22Rv1 (cell line): ENCODE data around the gene GAB2.

Experiments used
- H3K27ac ChIP-seq: fragments of 450-650 bp; 2 replicates; pipeline ENCODE4 v1.5.1; 2017
- ZFX ChIP-seq: fragments of 450-650 bp; IDR thresholded peaks from 2 replicates; pipeline ENCODE4 v1.6.1; 2017; ENCODE audit warnings: antibody characterized with exemption, borderline replicate concordance
- TF ChIP-seq, protein P1 (sequence below): fragments of 450-650 bp; IDR thresholded peaks from 2 replicates; pipeline ENCODE4 v1.5.1; 2017; ENCODE audit warnings: mild to moderate bottlenecking

Gene GAB2

DNA sequence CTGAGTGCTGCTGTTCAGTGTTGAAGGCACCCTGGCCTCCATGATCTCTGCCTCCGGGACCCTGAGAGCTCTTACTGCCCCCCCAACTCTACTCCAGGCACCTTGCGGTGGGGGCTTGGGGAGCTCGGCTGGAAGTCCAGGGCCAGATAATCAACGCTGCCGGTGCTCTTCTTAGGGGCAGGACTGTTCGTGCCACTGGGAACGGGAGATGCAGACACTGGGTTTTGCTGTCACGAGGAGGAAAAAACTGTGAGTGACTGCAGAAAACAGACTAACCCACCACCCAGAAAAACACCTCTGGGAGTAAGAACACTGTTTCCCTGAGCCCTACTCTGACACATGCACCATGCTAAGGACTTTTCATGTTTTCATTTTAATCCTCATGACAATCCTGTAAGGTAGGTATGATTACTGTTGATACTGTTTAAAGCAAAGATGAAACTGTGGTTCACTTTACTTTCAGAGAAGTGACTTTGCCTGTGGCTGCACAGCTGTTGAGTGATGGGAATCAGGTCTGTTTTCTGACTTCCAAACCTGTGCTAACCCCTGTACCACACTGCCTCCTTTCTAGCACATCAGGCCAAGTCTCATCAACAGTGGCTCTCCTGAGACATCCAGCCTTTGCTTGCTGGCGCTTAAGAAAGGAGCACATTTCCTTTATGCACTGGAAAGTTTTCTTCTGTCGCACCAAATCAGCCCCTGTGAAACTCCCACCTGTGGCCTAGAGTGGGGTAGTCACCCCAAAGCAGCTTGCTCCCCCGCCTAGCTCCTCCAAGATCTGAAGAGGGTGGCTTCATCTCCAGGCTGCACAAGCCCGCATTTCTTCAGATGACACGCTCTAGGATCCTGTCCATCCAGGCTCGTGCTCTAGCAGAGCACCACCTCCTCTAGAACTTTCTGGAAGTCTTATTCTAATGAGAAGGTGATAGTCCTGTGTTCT is 197.1 kb downstream of the GAB2 start:
- no peak overlapping the region for H3K27ac ChIP-seq
- TF ChIP-seq, protein P1, sequence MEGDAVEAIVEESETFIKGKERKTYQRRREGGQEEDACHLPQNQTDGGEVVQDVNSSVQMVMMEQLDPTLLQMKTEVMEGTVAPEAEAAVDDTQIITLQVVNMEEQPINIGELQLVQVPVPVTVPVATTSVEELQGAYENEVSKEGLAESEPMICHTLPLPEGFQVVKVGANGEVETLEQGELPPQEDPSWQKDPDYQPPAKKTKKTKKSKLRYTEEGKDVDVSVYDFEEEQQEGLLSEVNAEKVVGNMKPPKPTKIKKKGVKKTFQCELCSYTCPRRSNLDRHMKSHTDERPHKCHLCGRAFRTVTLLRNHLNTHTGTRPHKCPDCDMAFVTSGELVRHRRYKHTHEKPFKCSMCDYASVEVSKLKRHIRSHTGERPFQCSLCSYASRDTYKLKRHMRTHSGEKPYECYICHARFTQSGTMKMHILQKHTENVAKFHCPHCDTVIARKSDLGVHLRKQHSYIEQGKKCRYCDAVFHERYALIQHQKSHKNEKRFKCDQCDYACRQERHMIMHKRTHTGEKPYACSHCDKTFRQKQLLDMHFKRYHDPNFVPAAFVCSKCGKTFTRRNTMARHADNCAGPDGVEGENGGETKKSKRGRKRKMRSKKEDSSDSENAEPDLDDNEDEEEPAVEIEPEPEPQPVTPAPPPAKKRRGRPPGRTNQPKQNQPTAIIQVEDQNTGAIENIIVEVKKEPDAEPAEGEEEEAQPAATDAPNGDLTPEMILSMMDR = no peak
- no peak for TF ChIP-seq ZFX

DNA sequence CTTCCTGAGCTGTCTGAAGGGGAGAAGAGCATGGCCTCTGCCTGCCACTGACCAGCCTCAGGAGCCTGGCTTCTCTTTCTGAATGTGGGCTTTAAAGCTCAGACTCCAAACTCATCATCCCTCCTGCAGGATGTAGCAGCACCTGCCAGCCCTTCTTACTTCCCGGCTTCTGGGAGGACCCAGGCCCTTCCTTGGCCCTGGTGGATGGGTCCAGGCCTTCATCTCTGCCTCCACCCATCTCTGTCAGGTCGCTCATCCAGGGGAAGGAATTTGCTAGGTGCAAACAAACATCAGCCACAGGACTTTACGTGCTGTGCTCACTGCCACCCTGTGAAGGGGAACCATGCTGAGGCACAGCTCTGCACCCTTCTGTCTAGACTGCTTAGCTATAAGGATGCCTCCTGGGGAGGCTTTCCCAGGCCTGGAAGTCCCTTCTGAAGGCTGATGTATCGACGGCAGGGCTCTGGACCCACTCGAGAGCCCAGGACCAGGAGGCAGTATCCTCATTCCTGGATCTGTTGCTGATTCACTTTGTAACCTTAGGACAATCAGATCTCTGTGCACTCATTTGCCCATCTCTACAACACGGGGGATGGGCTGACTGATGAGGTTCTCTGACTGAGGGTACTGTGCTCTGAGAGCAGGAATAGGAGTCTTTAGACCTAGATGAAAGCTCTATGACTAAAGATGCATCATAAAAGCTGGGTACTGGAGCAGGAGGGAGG is 198.0 kb downstream of the GAB2 start:
- no peak overlapping the region for H3K27ac ChIP-seq
- TF ChIP-seq, protein P1 = no peak
- TF ChIP-seq ZFX = no peak

DNA sequence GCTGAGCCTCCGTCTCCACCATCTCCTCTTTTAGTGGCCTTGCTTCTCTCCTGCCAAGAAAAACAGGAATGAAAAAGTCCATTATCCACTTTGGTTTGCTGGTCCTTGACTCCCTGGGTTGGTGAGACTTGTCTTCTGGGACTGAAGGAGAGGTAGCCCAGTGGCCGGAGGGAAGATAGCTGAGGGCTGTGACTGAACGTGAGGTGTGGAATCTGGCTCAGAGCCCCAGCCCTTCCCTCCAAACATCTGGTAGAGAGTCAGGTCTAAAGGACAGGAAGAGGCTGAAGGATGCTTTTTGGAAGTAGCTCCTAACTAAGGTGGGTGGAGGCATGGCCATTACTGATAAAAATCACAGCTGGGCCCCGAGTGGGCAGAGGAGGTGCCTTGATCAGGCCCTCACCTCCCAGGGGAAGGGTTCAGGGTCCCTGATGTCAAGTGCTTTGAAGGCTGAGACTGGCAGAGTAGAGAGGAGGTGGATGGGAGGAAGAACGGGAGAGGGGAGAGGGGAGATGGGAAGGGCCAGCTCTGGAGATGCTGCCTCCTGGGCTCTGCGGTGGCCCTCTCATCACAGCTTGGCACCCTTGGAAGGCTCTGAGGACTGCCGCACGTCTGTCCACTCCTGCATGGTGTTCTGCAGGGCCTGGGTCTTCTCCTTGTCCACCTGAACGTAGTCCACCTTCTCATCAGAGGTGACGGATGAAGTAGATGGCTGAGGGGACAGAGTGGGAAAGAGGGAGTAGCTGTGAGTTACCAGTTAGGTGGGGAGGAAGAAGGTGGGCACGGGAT is 198.7 kb downstream of the GAB2 start:
- H3K27ac ChIP-seq = no peak overlapping the region
- TF ChIP-seq ZFX = no peak
- TF ChIP-seq, protein P1 = no peak

DNA sequence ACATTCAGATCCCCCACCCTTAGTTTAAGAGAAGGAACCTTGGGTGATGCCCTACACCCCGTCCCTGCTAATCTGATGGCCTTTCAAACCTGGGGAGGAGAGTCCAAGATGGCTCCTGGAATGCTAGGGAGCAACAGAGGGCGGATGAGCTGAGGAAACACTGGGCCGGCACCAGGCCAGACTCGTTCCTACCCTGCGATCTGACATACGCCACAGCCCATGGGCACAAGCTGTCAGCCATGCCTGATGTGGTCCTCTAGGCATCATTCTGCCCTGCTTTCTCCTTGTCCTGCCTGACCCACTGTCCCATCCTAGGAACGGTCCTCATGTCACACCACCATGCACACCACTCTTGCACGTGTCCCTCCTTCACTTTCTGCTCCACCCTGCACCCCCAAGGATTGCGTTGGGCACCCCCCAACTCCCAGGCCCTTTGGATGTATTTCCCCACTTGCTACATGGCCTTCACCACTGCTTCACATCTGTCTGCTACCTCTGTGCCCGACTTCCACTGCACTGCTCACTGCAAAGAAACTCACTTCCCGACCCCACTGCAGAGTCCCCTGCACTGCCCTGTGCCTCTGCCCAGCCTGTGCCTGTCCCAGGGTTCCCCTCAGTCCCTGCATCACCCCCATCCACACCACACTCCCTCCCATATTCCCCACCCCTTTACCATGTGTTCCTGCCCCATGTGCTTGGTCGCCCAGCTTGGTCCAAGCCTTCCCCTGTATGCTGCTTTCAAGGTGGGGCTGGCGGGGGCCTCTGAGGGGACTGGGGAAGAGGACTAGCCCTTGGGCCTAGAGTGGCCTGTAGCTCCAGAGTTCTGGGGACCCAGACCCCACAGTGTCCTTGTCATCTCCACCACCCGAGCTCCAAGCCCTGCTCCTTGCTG is 199.7 kb downstream of the GAB2 start:
- TF ChIP-seq ZFX = no peak
- TF ChIP-seq, protein P1 = no peak
- H3K27ac ChIP-seq = no peak overlapping the region

DNA sequence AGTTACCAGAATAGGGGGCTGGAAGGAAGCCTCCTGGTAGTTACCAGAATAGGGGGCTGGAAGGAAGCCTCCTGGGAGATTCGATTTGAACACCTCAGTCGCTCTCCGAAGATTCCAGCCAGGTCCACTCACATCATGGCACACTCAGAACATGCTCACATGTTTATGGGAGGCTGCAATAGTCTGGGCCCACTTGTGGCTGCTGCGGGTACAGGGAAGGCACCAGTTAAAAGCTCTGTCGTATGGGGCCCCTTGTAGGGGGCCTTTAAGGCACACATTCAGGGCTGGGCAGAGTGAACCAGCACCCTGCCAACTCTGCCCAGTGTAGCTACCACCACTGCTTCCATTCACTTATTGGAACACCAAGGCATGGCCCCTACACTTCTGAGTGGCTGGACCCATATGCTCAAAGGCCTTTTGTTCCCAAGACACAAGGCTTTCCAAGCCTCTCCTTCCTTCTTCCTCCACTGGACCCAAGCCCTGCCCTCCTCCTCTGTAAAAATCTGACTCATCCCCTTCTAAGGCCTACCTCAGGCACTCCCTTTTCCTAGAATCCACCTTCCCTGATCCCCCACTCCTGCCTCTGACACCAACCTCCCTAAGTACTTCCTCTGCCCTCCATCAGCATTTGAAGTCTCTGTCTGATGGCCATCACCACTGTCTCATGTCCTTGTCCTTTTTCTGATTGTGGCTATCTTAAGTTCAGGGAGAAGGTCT is 200.9 kb downstream of the GAB2 start:
- H3K27ac ChIP-seq = no peak overlapping the region
- no peak for TF ChIP-seq ZFX
- TF ChIP-seq, protein P1 = no peak

DNA sequence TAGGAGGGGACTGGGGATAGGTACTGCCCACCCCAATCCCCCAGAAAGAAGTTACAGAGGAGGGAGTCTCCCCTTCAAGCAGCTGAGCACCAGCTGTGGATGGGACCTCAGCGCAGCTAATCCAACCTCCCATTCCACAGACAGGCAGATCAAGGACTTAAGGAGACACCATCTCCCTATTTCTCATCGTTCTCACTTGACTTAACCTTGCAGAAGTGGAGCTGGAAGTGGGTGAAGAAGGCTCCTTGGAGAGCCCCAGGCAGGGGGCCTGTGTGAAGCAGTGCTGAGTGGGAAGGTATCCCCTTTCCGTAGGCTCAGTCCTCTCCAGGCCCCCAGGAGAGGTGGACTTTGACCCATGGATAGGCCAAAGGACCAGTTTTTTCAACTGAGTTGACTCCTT is 201.6 kb downstream of the GAB2 start:
- no peak overlapping the region for H3K27ac ChIP-seq
- no peak for TF ChIP-seq ZFX
- TF ChIP-seq, protein P1 = no peak
